ENCODE measurements around the gene NRG2.

GRCh38 chr5:139915834-139916233, 127.3 kb downstream of the NRG2 start:
- TF ChIP-seq CTCF (IDR thresholded peaks at IDR 0.05) (no peak), POLR2A (IDR thresholded peaks at IDR 0.05) (no peak)

All from body of pancreas (tissue), 4 donors.